ENCODE data around the gene CARM1. TPM values are rescaled to one million over a fixed set of nuclear protein-coding genes. Genes with fewer than 3 reads are reported as not detected.
A peak's percentile ranks its signal among the peaks of the same experiment; 100 is the strongest.

The CARM1 gene
- total and polyA plus RNA-seq, 2 of the 13 experiments (the other 11 are each of a cell fraction or from before 2014, with no cell fraction given), result 27.6 to 55.8 TPM

DNA sequence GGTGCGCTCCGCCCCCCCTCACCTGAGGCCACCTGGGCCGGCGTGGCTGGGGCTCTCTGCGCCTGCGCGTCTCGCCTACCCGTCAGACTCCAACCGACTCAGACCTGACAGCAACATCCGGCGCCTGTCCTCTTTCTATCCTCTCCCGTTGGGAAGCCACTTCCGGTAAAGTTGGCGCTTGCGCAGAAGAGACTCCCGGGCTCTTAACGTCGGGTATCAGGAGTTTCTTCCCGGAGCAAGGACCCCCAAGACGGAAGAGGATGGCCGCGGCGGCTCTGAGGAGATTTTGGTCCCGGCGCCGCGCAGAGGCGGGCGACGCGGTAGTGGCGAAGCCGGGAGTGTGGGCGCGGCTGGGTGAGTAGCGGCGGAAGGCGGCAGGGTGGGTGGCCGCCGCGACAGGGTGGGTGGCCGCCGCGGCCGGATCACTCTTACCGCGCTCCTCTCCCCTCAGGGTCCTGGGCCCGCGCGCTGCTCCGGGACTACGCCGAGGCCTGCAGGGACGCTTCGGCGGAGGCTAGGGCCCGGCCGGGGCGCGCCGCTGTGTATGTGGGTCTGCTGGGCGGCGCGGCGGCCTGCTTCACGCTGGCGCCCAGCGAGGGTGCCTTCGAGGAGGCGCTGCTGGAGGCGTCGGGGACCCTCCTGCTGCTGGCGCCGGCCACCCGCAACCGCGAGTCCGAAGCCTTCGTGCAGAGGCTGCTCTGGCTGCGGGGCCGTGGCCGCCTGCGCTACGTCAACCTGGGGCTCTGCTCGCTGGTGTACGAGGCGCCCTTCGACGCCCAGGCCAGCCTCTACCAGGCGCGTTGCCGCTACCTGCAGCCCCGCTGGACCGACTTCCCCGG is 57.4 kb downstream of the CARM1 start, which contains the start of the genes TIMM29 and YIPF2 (continued):
- TF ChIP-seq, protein P1, sequence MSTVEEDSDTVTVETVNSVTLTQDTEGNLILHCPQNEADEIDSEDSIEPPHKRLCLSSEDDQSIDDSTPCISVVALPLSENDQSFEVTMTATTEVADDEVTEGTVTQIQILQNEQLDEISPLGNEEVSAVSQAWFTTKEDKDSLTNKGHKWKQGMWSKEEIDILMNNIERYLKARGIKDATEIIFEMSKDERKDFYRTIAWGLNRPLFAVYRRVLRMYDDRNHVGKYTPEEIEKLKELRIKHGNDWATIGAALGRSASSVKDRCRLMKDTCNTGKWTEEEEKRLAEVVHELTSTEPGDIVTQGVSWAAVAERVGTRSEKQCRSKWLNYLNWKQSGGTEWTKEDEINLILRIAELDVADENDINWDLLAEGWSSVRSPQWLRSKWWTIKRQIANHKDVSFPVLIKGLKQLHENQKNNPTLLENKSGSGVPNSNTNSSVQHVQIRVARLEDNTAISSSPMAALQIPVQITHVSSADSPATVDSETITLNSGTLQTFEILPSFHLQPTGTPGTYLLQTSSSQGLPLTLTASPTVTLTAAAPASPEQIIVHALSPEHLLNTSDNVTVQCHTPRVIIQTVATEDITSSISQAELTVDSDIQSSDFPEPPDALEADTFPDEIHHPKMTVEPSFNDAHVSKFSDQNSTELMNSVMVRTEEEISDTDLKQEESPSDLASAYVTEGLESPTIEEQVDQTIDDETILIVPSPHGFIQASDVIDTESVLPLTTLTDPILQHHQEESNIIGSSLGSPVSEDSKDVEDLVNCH (CRISPR knock-in tag; IDR thresholded peaks at IDR 0.05), result no peak
- TF ChIP-seq CEBPG (CRISPR knock-in tag; IDR thresholded peaks at IDR 0.05) (no peak), RBFOX2 (IDR thresholded peaks at IDR 0.05; ENCODE audit: low read depth, low read length) (peak; percentile 90), HMGA1 (CRISPR knock-in tag; conservative IDR thresholded peaks at IDR 0.05) (no peak), ZNF614 (CRISPR knock-in tag; IDR thresholded peaks at IDR 0.05; ENCODE audit: borderline replicate concordance) (peak; percentile 74; the same call in 1 of the 2 replicates), MAFG (CRISPR knock-in tag; IDR thresholded peaks at IDR 0.05) (0 out of 2 replicates have a peak, but pooled peaks have one; percentile 50), FOXK1 (CRISPR knock-in tag; IDR thresholded peaks at IDR 0.05; ENCODE audit: borderline replicate concordance, low read depth) (peak; percentile 99), NFRKB (IDR thresholded peaks at IDR 0.05) (no peak), ZNF430 (CRISPR knock-in tag; IDR thresholded peaks at IDR 0.05) (peak; percentile 93), PAF1 (CRISPR knock-in tag; IDR thresholded peaks at IDR 0.05) (no peak), MTA1 (CRISPR knock-in tag; IDR thresholded peaks at IDR 0.05; ENCODE audit: borderline replicate concordance) (no peak)
- TF ChIP-seq, protein P2, sequence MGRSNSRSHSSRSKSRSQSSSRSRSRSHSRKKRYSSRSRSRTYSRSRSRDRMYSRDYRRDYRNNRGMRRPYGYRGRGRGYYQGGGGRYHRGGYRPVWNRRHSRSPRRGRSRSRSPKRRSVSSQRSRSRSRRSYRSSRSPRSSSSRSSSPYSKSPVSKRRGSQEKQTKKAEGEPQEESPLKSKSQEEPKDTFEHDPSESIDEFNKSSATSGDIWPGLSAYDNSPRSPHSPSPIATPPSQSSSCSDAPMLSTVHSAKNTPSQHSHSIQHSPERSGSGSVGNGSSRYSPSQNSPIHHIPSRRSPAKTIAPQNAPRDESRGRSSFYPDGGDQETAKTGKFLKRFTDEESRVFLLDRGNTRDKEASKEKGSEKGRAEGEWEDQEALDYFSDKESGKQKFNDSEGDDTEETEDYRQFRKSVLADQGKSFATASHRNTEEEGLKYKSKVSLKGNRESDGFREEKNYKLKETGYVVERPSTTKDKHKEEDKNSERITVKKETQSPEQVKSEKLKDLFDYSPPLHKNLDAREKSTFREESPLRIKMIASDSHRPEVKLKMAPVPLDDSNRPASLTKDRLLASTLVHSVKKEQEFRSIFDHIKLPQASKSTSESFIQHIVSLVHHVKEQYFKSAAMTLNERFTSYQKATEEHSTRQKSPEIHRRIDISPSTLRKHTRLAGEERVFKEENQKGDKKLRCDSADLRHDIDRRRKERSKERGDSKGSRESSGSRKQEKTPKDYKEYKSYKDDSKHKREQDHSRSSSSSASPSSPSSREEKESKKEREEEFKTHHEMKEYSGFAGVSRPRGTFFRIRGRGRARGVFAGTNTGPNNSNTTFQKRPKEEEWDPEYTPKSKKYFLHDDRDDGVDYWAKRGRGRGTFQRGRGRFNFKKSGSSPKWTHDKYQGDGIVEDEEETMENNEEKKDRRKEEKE (IDR thresholded peaks at IDR 0.05), result no peak
- TF ChIP-seq, protein P3, sequence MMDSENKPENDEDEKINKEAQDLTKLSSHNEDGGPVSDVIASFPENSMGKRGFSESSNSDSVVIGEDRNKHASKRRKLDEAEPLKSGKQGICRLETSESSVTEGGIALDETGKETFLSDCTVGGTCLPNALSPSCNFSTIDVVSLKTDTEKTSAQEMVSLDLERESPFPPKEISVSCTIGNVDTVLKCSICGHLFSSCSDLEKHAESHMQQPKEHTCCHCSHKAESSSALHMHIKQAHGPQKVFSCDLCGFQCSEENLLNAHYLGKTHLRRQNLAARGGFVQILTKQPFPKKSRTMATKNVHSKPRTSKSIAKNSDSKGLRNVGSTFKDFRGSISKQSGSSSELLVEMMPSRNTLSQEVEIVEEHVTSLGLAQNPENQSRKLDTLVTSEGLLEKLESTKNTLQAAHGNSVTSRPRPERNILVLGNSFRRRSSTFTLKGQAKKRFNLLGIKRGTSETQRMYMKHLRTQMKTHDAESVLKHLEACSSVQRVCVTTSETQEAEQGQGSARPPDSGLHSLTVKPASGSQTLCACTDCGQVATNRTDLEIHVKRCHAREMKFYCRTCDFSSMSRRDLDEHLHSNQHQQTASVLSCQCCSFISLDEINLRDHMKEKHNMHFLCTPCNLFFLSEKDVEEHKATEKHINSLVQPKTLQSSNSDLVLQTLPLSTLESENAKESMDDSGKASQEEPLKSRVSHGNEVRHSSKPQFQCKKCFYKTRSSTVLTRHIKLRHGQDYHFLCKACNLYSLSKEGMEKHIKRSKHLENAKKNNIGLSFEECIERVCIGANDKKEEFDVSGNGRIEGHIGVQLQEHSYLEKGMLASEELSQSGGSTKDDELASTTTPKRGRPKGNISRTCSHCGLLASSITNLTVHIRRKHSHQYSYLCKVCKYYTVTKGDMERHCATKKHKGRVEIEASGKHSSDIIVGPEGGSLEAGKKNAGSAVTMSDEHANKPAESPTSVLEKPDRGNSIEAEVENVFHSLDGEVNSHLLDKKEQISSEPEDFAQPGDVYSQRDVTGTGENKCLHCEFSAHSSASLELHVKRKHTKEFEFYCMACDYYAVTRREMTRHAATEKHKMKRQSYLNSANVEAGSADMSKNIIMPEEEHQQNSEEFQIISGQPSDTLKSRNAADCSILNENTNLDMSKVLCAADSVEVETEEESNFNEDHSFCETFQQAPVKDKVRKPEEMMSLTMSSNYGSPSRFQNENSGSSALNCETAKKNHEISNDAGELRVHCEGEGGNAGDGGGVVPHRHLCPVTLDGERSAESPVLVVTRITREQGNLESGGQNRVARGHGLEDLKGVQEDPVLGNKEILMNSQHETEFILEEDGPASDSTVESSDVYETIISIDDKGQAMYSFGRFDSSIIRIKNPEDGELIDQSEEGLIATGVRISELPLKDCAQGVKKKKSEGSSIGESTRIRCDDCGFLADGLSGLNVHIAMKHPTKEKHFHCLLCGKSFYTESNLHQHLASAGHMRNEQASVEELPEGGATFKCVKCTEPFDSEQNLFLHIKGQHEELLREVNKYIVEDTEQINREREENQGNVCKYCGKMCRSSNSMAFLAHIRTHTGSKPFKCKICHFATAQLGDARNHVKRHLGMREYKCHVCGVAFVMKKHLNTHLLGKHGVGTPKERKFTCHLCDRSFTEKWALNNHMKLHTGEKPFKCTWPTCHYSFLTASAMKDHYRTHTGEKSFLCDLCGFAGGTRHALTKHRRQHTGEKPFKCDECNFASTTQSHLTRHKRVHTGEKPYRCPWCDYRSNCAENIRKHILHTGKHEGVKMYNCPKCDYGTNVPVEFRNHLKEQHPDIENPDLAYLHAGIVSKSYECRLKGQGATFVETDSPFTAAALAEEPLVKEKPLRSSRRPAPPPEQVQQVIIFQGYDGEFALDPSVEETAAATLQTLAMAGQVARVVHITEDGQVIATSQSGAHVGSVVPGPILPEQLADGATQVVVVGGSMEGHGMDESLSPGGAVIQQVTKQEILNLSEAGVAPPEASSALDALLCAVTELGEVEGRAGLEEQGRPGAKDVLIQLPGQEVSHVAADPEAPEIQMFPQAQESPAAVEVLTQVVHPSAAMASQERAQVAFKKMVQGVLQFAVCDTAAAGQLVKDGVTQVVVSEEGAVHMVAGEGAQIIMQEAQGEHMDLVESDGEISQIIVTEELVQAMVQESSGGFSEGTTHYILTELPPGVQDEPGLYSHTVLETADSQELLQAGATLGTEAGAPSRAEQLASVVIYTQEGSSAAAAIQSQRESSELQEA (CRISPR knock-in tag; IDR thresholded peaks at IDR 0.05; ENCODE audit: not compliant biosample characterization), result no peak
- TF ChIP-seq, protein P4, sequence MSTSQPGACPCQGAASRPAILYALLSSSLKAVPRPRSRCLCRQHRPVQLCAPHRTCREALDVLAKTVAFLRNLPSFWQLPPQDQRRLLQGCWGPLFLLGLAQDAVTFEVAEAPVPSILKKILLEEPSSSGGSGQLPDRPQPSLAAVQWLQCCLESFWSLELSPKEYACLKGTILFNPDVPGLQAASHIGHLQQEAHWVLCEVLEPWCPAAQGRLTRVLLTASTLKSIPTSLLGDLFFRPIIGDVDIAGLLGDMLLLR (CRISPR knock-in tag; IDR thresholded peaks at IDR 0.05), result 0 out of 2 replicates have a peak, but pooled peaks have one; percentile 24
